Subcutaneous adipose tissue (tissue), 4 donors: ENCODE results near the gene JAK2. TPM values are rescaled to one million over a fixed set of nuclear protein-coding genes. Genes with fewer than 3 reads are reported as not detected.

Source experiments
- CTCF ChIP-seq: fragments of 450-650 bp; IDR thresholded peaks from one replicate; pipeline ENCODE4 v1.5.1; 2016; ENCODE audit warnings: low read depth, mild to moderate bottlenecking, control low read depth, antibody characterized with exemption, moderate library complexity
- total RNA-seq, 4 donors: library from RNA; depleted of rRNA; stranded (reverse); fragments of >200 nt; gene quantifications; one replicate each; pipeline ENCODE4 v1.1.0, GENCODE V29; 2016

The JAK2 gene
- total RNA-seq, 4 donors from 2014 or later, result 60.7 to 71.7 (median 63.8) TPM

- TF ChIP-seq CTCF, result no peak
These were observed 1.4 kb upstream of the JAK2 start for GRCh38 chr9:4983601-4984165.

- TF ChIP-seq CTCF, result no peak
These were observed 876 bp upstream of the JAK2 start for GRCh38 chr9:4984171-4984620.

- no peak for TF ChIP-seq CTCF
These were observed 554 bp downstream of the JAK2 start for GRCh38 chr9:4985386-4986266.

- no peak for TF ChIP-seq CTCF
These were observed 1.2 kb downstream of the JAK2 start for GRCh38 chr9:4986296-4986695.

GRCh38 chr9:4986783-4987182 lies 1.7 kb downstream of the JAK2 start:
- no peak for TF ChIP-seq CTCF

GRCh38 chr9:4987961-4988421 lies 2.9 kb downstream of the JAK2 start:
- no peak for TF ChIP-seq CTCF

- TF ChIP-seq CTCF, result no peak
These were observed 7.8 kb downstream of the JAK2 start for GRCh38 chr9:4992872-4993271.
